Measurements from ENCODE around the gene ALX3.

DNA sequence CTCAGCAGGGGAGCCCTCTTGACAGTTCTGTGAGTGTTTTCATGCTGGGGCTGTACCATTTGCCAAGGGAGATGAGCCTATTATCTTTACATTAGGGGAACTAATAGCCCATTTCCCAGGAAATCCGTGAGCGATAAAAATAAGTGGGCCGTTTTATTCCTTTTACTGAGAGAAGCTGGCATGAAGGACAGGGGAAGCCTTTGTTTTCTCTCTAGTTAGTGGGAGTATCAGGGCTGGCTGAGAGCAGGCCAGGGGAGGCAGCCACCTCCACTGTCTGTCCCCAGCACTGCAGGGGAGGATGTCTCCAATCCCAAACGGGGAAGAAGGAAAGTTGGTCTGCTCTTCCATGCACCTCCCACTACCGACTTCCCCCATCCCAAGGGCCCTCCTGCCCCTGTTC lies 44.3 kb upstream of the ALX3 start:
- TF ChIP-seq, protein P1, sequence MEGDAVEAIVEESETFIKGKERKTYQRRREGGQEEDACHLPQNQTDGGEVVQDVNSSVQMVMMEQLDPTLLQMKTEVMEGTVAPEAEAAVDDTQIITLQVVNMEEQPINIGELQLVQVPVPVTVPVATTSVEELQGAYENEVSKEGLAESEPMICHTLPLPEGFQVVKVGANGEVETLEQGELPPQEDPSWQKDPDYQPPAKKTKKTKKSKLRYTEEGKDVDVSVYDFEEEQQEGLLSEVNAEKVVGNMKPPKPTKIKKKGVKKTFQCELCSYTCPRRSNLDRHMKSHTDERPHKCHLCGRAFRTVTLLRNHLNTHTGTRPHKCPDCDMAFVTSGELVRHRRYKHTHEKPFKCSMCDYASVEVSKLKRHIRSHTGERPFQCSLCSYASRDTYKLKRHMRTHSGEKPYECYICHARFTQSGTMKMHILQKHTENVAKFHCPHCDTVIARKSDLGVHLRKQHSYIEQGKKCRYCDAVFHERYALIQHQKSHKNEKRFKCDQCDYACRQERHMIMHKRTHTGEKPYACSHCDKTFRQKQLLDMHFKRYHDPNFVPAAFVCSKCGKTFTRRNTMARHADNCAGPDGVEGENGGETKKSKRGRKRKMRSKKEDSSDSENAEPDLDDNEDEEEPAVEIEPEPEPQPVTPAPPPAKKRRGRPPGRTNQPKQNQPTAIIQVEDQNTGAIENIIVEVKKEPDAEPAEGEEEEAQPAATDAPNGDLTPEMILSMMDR (IDR thresholded peaks at IDR 0.05): no peak
- no peak for TF ChIP-seq POLR2A (IDR thresholded peaks at IDR 0.05)
